T-cell (primary cell): ENCODE results near the gene HSBP1L1. TPM values are rescaled to one million over a fixed set of nuclear protein-coding genes. Genes with fewer than 3 reads are reported as not detected.
A peak's percentile ranks its signal among the peaks of the same experiment; 100 is the strongest.

Experiments used
- ATAC-seq, 4 experiments: fragments of 200-7000 bp in 3 of 4; fragments of 150-1000 bp in 1 of 4; cut with Tn5 transposase; replicated peaks in 1 of 4; 1 replicate in 3 of 4; 2 replicates in 1 of 4; pipeline ENCODE4 v1.10.0; 2021; ENCODE audit warnings: moderate library complexity in 3 of 4, mild to moderate bottlenecking in 2 of 4, moderate number of reproducible peaks in 1 of 4
- CTCF ChIA-PET, 2 donors: fragments of 300-600 bp; sonication (Branson Sonifier 250); formaldehyde crosslinking; loops; one replicate each; lab custom pipeline; 2022; ENCODE audit warnings: antibody characterized with exemption in 2 of 2; lab: Charles Lee
- POLR2A ChIA-PET, 2 donors: fragments of 300-600 bp; sonication (Branson Sonifier 250); formaldehyde crosslinking; loops; one replicate each; lab custom pipeline; 2022; ENCODE audit warnings: antibody characterized with exemption in 2 of 2; lab: Charles Lee
- DNase-seq, 35 experiments: peaks; one replicate each; pipeline versions ENCODE4 v3.0.0 to v3.0.0-alpha.2; 2013 to 2023
- H3K27ac ChIP-seq: one replicate; pipeline ENCODE4 v1.5.1; 2013; ENCODE audit warnings: low read length
- H3K27me3 ChIP-seq, 2 experiments: replicated peaks in 1 of 2; 1 replicate in 1 of 2; 2 replicates in 1 of 2; pipeline versions ENCODE4 v1.6.1 to v1.7.0; 2013; ENCODE audit warnings: low read length in 1 of 2, mixed read lengths in 1 of 2; ENCODE audit not compliant: control insufficient read depth in 2 of 2, insufficient read depth in 2 of 2; ENCODE audit errors: extremely low read depth in 1 of 2
- H3K36me3 ChIP-seq, 2 donors: 1 replicate in 1 of 2; 2 replicates in 1 of 2; pipeline versions ENCODE4 v1.6.1 to v1.7.0; 2013; ENCODE audit warnings: low read length in 1 of 2; ENCODE audit not compliant: control insufficient read depth in 2 of 2, insufficient read depth in 1 of 2; ENCODE audit errors: extremely low read depth in 1 of 2
- H3K4me1 ChIP-seq, 2 experiments: 1 replicate in 1 of 2; 2 replicates in 1 of 2; pipeline versions ENCODE4 v1.6.1 to v1.7.0; 2013; ENCODE audit warnings: low read length in 2 of 2, mixed read lengths in 1 of 2; ENCODE audit not compliant: insufficient read depth in 2 of 2, control insufficient read depth in 1 of 2; ENCODE audit errors: extremely low read depth in 1 of 2
- H3K4me3 ChIP-seq, 2 donors: 1 replicate in 1 of 2; 2 replicates in 1 of 2; pipeline versions ENCODE4 v1.5.1 to v1.7.0; 2013; ENCODE audit warnings: mild to moderate bottlenecking in 2 of 2, low read length in 1 of 2, moderate library complexity in 1 of 2; ENCODE audit not compliant: control insufficient read depth in 1 of 2; ENCODE audit errors: extremely low read depth in 1 of 2
- H3K9me3 ChIP-seq: 2 replicates; pipeline ENCODE4 v1.7.0; 2013
- H3K27ac Mint-ChIP-seq, 2 donors: one replicate each; pipeline ENCODE4 v1.8.0; 2020 to 2021; ENCODE audit warnings: mild to moderate bottlenecking in 2 of 2, mixed read lengths in 2 of 2
- H3K27me3 Mint-ChIP-seq, 2 donors: one replicate each; pipeline ENCODE4 v1.8.0; 2021 to 2022; ENCODE audit warnings: mixed read lengths in 2 of 2
- H3K36me3 Mint-ChIP-seq: one replicate; pipeline ENCODE4 v1.8.0; 2021; ENCODE audit warnings: mixed read lengths
- H3K4me1 Mint-ChIP-seq, 3 donors: one replicate each; pipeline ENCODE4 v1.8.0; 2020 to 2022; ENCODE audit warnings: mixed read lengths in 3 of 3, mild to moderate bottlenecking in 1 of 3
- H3K4me3 Mint-ChIP-seq, 3 donors: one replicate each; pipeline ENCODE4 v1.8.0; 2020 to 2022; ENCODE audit warnings: mild to moderate bottlenecking in 3 of 3, mixed read lengths in 3 of 3, moderate library complexity in 3 of 3
- H3K9me3 Mint-ChIP-seq, 3 donors: one replicate each; pipeline ENCODE4 v1.8.0; 2020 to 2022; ENCODE audit warnings: mixed read lengths in 3 of 3
- WGBS: methylation state at CpG from one replicate; pipeline ENCODE4 v1.1.5; 2013; ENCODE audit warnings: missing lambda C conversion rate; ENCODE audit not compliant: insufficient coverage; 5-methylcytosine and 5-hydroxymethylcytosine counted together
- total RNA-seq, 35 experiments: library from RNA in 6 of 35; stranded (reverse) in 6 of 35; fragments of 120-200 nt in 1 of 35; gene quantifications; one replicate each; pipeline versions ENCODE4 v1.2.1 to v1.2.4 and lab custom pipeline; 2013 to 2026

The HSBP1L1 gene
- total RNA-seq, 5 donors from 2014 or later (not counting 1 experiment from before 2014, with no cell fraction given) = 17.3 to 26.6 (median 20.6) TPM

DNA sequence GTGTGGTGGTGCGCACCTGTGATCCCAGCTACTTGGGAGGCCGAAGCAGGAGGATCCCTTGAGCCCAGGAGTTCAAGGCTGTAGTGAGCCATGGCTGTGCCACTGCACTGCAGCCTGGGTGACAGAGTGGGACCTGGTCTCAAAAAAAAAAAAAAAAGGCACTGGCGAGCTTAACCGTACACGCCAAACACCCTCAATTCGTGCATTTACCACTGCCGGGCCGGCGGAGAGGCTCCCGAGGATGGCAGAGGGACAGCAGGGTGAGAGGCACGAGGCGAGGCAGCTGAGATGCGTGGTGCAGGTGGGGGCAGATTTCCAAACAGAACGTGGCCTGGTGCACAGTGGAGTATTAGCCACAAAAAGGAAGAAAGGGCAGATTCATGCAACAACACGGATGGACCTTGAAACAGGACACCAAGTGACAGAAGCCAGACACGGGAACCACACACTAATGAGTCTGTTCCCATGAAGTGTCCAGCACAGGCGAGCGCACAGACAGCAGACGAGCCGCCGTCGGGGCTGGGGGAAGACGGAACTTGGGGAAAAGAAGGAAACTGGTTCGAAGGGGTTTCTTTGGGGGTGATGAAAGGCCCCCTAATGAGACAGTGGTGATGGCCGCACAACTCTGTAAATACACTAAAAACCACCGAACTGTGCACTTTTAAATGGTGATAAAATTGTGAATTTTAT is 40.4 kb upstream of the HSBP1L1 start:
- DNase-seq = peak in 1 of 35 experiments; percentile 17

DNA sequence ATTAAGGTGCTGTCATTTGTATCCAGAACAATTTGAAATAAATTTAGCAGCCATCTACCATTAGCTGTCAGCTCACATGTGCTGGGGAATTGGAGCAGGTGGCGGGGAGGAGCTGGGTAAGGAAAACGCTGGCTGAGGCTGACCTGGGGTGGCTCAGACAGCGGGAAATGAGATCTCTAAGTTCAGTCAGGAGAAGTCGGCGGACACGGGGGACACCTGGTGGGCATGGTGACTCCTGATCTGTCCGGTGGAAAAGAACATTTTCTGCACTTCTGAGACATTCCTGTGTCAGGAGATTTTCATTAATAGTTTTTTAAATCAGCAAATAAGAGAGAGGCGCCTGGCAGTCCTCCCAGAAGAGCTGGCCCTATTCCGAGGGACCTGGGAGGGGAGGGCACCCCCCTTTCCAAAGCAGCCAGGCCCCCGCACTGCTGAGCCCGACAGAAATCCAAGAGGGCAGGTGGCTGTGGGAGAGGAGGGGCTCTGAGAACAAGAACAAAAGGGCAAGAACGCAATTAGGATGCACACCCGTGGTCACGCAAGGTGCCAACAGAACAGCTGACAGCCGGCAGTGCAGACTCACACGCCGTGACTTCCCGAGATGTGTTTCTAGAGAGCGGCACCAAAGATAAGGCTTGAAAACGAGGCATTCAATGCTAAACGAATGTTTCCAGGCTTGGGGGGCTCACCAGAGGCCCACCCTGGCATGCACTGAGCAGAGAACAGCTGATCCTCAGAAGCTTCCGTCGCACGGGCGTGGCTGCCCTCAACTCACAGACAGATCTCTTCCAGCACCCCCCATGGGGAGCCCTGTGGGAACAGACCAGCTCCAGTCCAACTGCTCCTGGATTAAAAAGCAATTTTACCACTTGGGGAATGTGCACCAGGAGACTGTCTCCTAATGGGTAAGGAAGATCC is 39.4 kb upstream of the HSBP1L1 start:
- Mint-ChIP-seq H3K4me1 (peaks cover 2 to 12% (median 5%) of the 10 kb centered on the region in 3 donors), H3K27ac (no peak overlapping the region), H3K27me3 (no peaks in the 10 kb centered on the region), H3K9me3 (peaks cover 11 to 14% (median 11%) of the 10 kb centered on the region in 3 donors), H3K36me3 (peaks cover 54% of the 10 kb centered on the region), H3K4me3 (no peak overlapping the region)
- POLR2A ChIA-PET = interaction anchor here in 1 of 2 donors (0.6 kb wide), 1 partner anchor 18 kb away, joined by 5 read pairs; no protein-coding TSS in a partner anchor
- H3K4me3 ChIP-seq = no peak overlapping the region
- H3K27ac ChIP-seq = no peak overlapping the region
- H3K9me3 ChIP-seq = peaks cover 2% of the 10 kb centered on the region
- H3K36me3 ChIP-seq = peaks cover 12 to 27% of the 10 kb centered on the region in 2 donors
- DNase-seq (peak in 1 of 35 experiments; percentile 12), ATAC-seq (no peak)
- 91% methylated on average over 22 of the region's 25 CpGs for WGBS
- H3K27me3 ChIP-seq = no peaks in the 10 kb centered on the region
- no peaks in the 10 kb centered on the region for H3K4me1 ChIP-seq
- CTCF ChIA-PET = no interaction called here

More for the DNA sequence above, 40.4 kb upstream of the HSBP1L1 start:
- Mint-ChIP-seq H3K4me3 (no peak overlapping the region), H3K36me3 (peaks cover 46% of the 10 kb centered on the region), H3K9me3 (peaks cover 1 to 4% (median 3%) of the 10 kb centered on the region in 3 donors), H3K27ac (no peak overlapping the region), H3K4me1 (peaks cover 2 to 10% (median 5%) of the 10 kb centered on the region in 3 donors), H3K27me3 (no peaks in the 10 kb centered on the region)
- Histone ChIP-seq H3K4me3 (no peak overlapping the region), H3K27me3 (no peaks in the 10 kb centered on the region), H3K27ac (no peak overlapping the region), H3K36me3 (peaks cover 12 to 24% of the 10 kb centered on the region in 2 donors), H3K4me1 (no peaks in the 10 kb centered on the region), H3K9me3 (no peaks in the 10 kb centered on the region)
- POLR2A ChIA-PET = no interaction called here
- CTCF ChIA-PET = no interaction called here
- 96% methylated on average over 20 of the region's 26 CpGs for WGBS
- no peak for ATAC-seq

DNA sequence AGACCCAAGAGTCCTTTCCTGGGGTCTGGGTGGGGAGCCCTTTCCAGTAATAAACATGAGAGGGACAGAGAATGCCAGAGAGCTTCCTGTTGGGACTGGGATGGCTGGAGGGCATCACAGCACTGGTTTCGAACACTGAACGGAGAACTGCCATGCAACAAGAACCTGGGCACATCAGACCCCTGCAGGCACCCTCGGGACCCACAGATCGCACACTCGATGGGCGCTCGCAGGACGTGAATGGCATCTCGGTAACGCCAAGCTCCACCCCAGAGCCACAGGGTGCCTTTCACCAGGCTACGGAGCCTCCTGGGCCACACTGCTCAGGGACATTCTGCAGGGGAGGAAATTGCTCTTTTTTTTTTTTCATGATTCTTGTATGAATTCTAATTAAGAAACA is 38.1 kb upstream of the HSBP1L1 start:
- Histone ChIP-seq H3K4me3 (no peak overlapping the region), H3K9me3 (peaks cover 8% of the 10 kb centered on the region), H3K36me3 (peaks cover 12 to 27% of the 10 kb centered on the region in 2 donors), H3K27me3 (no peaks in the 10 kb centered on the region), H3K4me1 (no peaks in the 10 kb centered on the region), H3K27ac (no peak overlapping the region)
- DNase-seq (peak in 1 of 35 experiments; percentile 4), ATAC-seq (no peak)
- H3K36me3 Mint-ChIP-seq = peaks cover 63% of the 10 kb centered on the region
- ChIA-PET POLR2A (interaction anchor here in 1 of 2 donors (0.6 kb wide), 1 partner anchor 59 kb away, joined by 3 read pairs; no protein-coding TSS in a partner anchor), CTCF (interaction anchor here in 1 of 2 donors (0.6 kb wide), 1 partner anchor 9 kb away, joined by 4 read pairs; no protein-coding TSS in a partner anchor)
- peaks cover 2 to 12% (median 5%) of the 10 kb centered on the region in 3 donors for H3K4me1 Mint-ChIP-seq
- H3K4me3 Mint-ChIP-seq = no peak overlapping the region
- 100% methylated on average over 7 of the region's 11 CpGs for WGBS
- peaks cover 15 to 21% (median 16%) of the 10 kb centered on the region in 3 donors for H3K9me3 Mint-ChIP-seq
- H3K27ac Mint-ChIP-seq = no peak overlapping the region
- H3K27me3 Mint-ChIP-seq = no peaks in the 10 kb centered on the region

DNA sequence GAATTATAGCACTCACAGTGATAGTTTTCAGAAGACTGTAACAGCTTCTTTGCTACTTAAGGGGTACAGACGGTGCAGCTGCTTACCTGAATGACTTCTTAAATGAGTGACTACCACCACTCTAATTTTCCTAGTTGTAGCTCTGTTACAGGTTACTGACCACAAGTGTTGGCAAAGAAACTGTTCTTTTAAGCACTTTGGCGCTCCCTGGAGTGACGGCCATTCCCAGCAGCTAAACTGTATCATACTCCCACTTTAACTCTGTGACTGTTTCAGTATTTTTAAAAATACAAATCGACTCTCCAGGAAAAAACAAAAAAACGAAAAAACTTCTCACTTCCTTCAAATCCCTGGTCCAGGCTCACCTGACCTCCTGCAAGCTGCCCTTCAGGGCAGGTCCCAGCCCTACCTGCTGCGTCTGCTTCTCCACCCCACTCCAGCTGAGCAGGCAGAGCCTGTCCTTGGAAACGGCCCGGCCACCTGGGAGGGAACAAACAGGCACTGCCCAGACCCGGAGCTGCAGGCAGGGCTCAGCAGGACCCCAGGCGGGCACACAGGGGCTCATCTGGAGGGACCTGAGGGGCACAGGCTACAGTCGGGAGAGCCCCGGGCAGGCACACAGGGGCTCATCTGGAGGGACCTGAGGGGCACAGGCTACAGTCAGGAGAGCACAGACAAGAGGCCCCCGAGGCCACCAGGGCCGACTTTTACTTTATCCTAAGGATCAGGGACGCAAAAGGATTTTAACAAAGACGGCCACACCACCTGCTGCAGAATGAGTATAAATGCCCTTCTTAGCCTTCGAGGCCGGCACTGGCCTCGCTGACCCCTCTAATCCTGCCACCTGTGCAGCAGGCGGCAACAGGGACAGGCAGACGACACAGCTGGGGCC is 37.5 kb upstream of the HSBP1L1 start:
- no peak overlapping the region for H3K4me3 ChIP-seq
- peaks cover 8% of the 10 kb centered on the region for H3K9me3 ChIP-seq
- Mint-ChIP-seq H3K27me3 (no peaks in the 10 kb centered on the region), H3K36me3 (peaks cover 66% of the 10 kb centered on the region), H3K4me1 (peaks cover 2 to 12% (median 5%) of the 10 kb centered on the region in 3 donors), H3K27ac (no peak overlapping the region), H3K4me3 (no peak overlapping the region), H3K9me3 (peaks cover 17 to 25% (median 18%) of the 10 kb centered on the region in 3 donors)
- 95% methylated on average over 20 of the region's 21 CpGs for WGBS
- H3K27me3 ChIP-seq = no peaks in the 10 kb centered on the region
- DNase-seq (peak in 2 of 35 experiments; percentile 2 to 7), ATAC-seq (no peak)
- peaks cover 12 to 27% of the 10 kb centered on the region in 2 donors for H3K36me3 ChIP-seq
- no peak overlapping the region for H3K27ac ChIP-seq
- POLR2A ChIA-PET = no interaction called here
- CTCF ChIA-PET = interaction anchor here in 1 of 2 donors (0.6 kb wide), 1 partner anchor 10 kb away, joined by 4 read pairs; no protein-coding TSS in a partner anchor
- no peaks in the 10 kb centered on the region for H3K4me1 ChIP-seq

DNA sequence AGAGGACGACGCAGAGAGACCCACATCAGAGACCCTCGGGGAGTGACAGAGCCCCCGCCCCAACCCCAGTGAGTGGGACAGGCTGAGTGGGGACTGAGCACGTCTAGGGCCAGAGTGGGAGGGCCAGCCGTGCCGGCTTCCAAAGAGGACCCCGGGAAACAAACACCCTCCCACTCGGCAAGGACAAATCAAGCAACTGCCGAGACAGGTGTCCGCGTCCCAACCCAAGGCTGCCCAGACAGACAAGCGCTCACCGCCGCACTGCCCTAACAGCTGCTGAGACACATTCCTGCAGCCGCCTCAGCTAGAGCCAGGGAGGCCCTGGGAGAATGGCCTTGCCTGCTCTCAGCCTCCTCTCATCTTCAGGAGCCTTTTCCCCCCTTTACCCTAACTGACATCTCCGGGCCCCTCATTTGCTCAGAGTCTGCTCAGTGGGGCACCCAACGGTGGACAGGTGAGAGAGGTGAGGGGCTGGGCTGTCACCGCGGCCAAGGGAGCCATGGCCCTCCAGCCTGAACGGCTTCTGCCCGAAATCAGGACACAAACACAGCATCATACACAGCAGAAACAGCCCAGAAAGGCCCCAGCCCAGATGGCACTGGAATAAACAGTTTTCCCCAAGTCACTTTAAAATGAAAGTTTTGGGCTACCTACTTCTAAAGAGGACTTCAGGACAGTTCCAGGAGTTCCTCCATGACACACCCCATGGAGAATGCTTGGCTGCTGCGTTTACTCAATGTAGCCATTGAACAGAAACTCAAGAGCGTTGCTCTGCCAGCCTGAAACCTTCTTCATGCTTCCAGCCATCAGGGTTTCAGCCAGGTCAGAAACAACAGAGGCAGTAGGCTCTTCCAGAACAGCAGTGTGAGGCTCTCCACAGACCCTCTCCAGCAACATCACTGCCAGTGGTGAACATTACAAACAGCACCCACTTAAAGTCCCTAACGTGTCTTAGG is 36.6 kb upstream of the HSBP1L1 start:
- Mint-ChIP-seq H3K4me1 (peaks cover 2 to 12% (median 3%) of the 10 kb centered on the region in 3 donors), H3K27ac (no peak overlapping the region), H3K27me3 (no peaks in the 10 kb centered on the region), H3K9me3 (peaks cover 20 to 34% (median 25%) of the 10 kb centered on the region in 3 donors), H3K4me3 (no peak overlapping the region), H3K36me3 (peaks cover 75% of the 10 kb centered on the region)
- CTCF ChIA-PET = no interaction called here
- Histone ChIP-seq H3K4me3 (no peak overlapping the region), H3K27ac (no peak overlapping the region), H3K27me3 (no peaks in the 10 kb centered on the region), H3K9me3 (peaks cover 11% of the 10 kb centered on the region), H3K4me1 (no peaks in the 10 kb centered on the region), H3K36me3 (peaks cover 12 to 27% of the 10 kb centered on the region in 2 donors)
- POLR2A ChIA-PET = interaction anchor here in 1 of 2 donors (0.5 kb wide), 1 partner anchor 571 kb away, joined by 3 read pairs; no protein-coding TSS in a partner anchor
- 98% methylated on average over 17 of the region's 25 CpGs for whole genome bisulfite sequencing
- DNase-seq (peak in 1 of 35 experiments; percentile 7), ATAC-seq (no peak)
